Measurements from ENCODE around the gene TRAPPC10. TPM values are rescaled to one million over a fixed set of nuclear protein-coding genes. Genes with fewer than 3 reads are reported as not detected.

The TRAPPC10 gene
- total and polyA plus RNA-seq, 2 experiments from 2014 or later = 12.9 to 16.6 TPM

DNA sequence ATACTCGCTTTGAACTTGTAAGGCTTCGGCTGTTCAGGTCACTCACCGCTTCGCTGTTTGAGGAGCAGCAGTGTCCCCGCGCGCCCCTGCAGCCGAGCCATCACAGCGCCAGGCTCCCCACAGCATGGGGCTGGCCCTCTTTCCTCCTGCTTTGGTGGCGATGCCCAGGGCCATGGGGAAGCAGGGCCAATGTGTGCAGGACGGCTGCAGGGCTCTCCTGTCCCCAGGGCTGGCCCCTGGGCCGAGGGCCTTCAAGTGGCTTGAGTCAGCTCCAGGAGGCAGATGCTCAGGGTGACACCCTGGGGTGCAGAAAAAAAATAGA is 38.5 kb upstream of the TRAPPC10 start:
- Histone ChIP-seq H3K4me3 (no peak overlapping the region), H3K79me2 (no peaks in the 10 kb centered on the region), H2AFZ (no peak overlapping the region), H3K9me2 (replicated peaks; ENCODE audit: insufficient read depth) (no peaks in the 10 kb centered on the region), H3K4me1 (ENCODE audit: insufficient read depth) (no peaks in the 10 kb centered on the region), H3K27ac (no peak overlapping the region), H3K4me2 (no peak overlapping the region), H4K20me1 (ENCODE audit: insufficient read depth, poor library complexity, severe bottlenecking) (no peaks in the 10 kb centered on the region), H3K9me3 (ENCODE audit: low read depth) (no peaks in the 10 kb centered on the region), H3K36me3 (replicated peaks; ENCODE audit: insufficient read depth, low read depth) (no peaks in the 10 kb centered on the region), H3K27me3 (no peaks in the 10 kb centered on the region)
- DNase-seq (ENCODE audit: low spot score) = no peak
- WGBS (ENCODE audit: low lambda C conversion rate, missing lambda C conversion rate) = 90% methylated on average over 12 of the region's 12 CpGs
- TF ChIP-seq, protein P1, sequence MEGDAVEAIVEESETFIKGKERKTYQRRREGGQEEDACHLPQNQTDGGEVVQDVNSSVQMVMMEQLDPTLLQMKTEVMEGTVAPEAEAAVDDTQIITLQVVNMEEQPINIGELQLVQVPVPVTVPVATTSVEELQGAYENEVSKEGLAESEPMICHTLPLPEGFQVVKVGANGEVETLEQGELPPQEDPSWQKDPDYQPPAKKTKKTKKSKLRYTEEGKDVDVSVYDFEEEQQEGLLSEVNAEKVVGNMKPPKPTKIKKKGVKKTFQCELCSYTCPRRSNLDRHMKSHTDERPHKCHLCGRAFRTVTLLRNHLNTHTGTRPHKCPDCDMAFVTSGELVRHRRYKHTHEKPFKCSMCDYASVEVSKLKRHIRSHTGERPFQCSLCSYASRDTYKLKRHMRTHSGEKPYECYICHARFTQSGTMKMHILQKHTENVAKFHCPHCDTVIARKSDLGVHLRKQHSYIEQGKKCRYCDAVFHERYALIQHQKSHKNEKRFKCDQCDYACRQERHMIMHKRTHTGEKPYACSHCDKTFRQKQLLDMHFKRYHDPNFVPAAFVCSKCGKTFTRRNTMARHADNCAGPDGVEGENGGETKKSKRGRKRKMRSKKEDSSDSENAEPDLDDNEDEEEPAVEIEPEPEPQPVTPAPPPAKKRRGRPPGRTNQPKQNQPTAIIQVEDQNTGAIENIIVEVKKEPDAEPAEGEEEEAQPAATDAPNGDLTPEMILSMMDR (IDR thresholded peaks at IDR 0.05; ENCODE audit: poor library complexity) = no peak
- no peak for TF ChIP-seq EZH2phosphoT487 (IDR thresholded peaks at IDR 0.05; ENCODE audit: low read depth, severe bottlenecking, unreplicated experiment)
- TF ChIP-seq EZH2 (IDR thresholded peaks at IDR 0.05; ENCODE audit: borderline replicate concordance) = no peak

- Histone ChIP-seq H3K4me2 (no peak overlapping the region), H3K27ac (no peak overlapping the region), H3K79me2 (no peaks in the 10 kb centered on the region), H3K27me3 (no peaks in the 10 kb centered on the region), H3K36me3 (replicated peaks; ENCODE audit: insufficient read depth, low read depth) (no peaks in the 10 kb centered on the region), H3K9me2 (replicated peaks; ENCODE audit: insufficient read depth) (no peaks in the 10 kb centered on the region), H4K20me1 (ENCODE audit: insufficient read depth, poor library complexity, severe bottlenecking) (no peaks in the 10 kb centered on the region), H2AFZ (no peak overlapping the region), H3K4me1 (ENCODE audit: insufficient read depth) (no peaks in the 10 kb centered on the region), H3K9me3 (ENCODE audit: low read depth) (no peaks in the 10 kb centered on the region), H3K4me3 (no peak overlapping the region)
- 91% methylated on average over 16 of the region's 16 CpGs for WGBS (ENCODE audit: low lambda C conversion rate, missing lambda C conversion rate)
- DNase-seq (ENCODE audit: low spot score) = no peak
- TF ChIP-seq EZH2 (IDR thresholded peaks at IDR 0.05; ENCODE audit: borderline replicate concordance) (no peak), EZH2phosphoT487 (IDR thresholded peaks at IDR 0.05; ENCODE audit: low read depth, severe bottlenecking, unreplicated experiment) (no peak)
- TF ChIP-seq, protein P1 (IDR thresholded peaks at IDR 0.05; ENCODE audit: poor library complexity) = no peak
Observed at GRCh38 chr21:43974791-43975468, 37.2 kb upstream of the TRAPPC10 start.

GRCh38 chr21:43975469-43976098 is 36.5 kb upstream of the TRAPPC10 start:
- Histone ChIP-seq H3K79me2 (no peaks in the 10 kb centered on the region), H4K20me1 (ENCODE audit: insufficient read depth, poor library complexity, severe bottlenecking) (no peaks in the 10 kb centered on the region), H3K9me2 (replicated peaks; ENCODE audit: insufficient read depth) (no peaks in the 10 kb centered on the region), H3K4me2 (no peak overlapping the region), H3K4me1 (ENCODE audit: insufficient read depth) (no peaks in the 10 kb centered on the region), H3K27ac (no peak overlapping the region), H3K4me3 (no peak overlapping the region), H3K9me3 (ENCODE audit: low read depth) (no peaks in the 10 kb centered on the region), H3K36me3 (replicated peaks; ENCODE audit: insufficient read depth, low read depth) (no peaks in the 10 kb centered on the region), H3K27me3 (no peaks in the 10 kb centered on the region), H2AFZ (no peak overlapping the region)
- TF ChIP-seq EZH2phosphoT487 (IDR thresholded peaks at IDR 0.05; ENCODE audit: low read depth, severe bottlenecking, unreplicated experiment) = no peak
- TF ChIP-seq, protein P1 (IDR thresholded peaks at IDR 0.05; ENCODE audit: poor library complexity) = peak; percentile 96
- TF ChIP-seq EZH2 (IDR thresholded peaks at IDR 0.05; ENCODE audit: borderline replicate concordance) = no peak
- WGBS (ENCODE audit: low lambda C conversion rate, missing lambda C conversion rate) = 31% methylated on average over 24 of the region's 24 CpGs
- DNase-seq (ENCODE audit: low spot score) = peak; percentile 83

Measured in hepatocyte (in vitro differentiated cells).